Globus pallidus (tissue), 1 donor: ENCODE measurements around the gene CBLB.

Experiments used
- DNase-seq: peaks from one replicate; pipeline ENCODE4 v3.0.0-alpha.2; 2015; ENCODE audit warnings: low spot score

CBLB gene

DNA sequence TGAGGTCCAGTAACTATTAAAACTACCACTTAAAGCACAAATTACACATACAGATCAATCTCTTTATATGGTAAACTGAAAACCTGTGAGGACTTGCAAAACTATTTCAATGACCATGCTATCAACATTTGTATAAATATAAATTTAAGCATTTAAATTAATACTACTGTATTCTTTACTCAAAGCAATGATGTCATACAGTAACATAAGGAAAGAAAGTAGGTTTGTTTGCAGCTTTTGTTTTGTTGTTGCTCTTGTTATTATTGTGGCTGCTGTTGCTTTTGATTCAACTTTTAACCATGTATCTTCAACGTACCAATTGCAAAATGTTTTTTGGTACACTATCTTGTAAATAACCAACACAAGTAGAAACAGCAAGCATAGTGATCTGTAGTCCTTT lies 22.0 kb downstream of the CBLB start:
- no peak for DNase-seq

DNA sequence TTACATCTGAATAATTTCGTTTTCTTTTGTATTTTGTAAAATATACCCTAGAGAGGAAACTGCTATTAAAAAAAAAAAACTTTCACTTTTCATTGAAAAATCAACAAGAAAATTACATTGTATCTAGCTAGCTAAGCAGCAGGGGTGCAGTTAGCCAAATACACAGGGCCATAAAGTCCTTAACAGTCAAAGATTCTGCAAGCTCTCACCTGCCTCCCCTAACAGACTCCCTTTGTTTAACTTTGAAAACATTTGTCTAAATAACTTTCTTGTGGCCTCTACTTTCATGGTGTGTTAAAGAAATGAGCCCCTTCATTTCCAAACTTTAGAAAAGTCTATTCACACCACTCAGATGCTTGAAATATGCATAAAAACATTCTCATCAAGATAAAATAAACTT lies 23.3 kb downstream of the CBLB start:
- DNase-seq: no peak

- no peak for DNase-seq
Observed at GRCh38 chr3:105844704-105845103, 24.1 kb downstream of the CBLB start.

- DNase-seq: no peak
Observed at GRCh38 chr3:105843994-105844393, 24.8 kb downstream of the CBLB start.

DNA sequence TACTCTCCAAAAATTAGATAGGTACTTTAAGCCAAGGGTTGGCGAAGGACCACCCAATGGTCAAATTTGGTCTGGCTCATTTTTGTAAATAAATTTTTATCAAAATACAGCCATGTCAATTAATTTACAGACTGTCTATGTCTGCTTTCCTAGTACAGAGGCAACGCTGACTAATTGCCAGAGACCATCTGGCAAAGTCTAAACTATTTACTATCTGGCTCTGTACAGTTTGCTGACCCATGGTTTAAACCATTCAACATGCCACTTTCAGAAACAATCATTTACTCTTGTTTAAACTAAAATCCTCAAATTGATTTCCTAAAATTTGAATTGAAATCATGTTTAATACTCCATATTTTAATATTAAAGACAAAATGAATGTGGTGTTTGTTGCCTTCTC lies 25.9 kb downstream of the CBLB start:
- no peak for DNase-seq

- DNase-seq: no peak
Observed at GRCh38 chr3:105842449-105842848, 26.4 kb downstream of the CBLB start.

DNA sequence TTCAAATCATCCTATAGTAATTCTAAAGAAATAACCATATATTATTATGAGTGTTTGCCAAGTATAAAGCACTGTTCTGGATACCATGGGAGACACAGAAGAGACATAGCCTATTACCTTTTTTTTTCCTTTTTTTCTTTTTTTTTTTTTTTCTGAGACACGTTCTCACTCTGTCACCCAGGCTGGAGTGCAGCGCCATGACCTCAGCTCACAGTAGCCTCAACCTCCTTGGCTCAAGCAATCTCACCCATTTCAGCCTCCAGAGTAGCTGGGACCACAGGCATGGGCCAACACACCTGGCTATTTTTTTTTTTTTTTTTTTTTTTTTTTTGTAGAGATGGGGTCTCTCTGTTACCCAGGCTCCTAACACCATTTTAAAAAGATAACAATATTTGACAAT lies 30.9 kb downstream of the CBLB start:
- no peak for DNase-seq

DNA sequence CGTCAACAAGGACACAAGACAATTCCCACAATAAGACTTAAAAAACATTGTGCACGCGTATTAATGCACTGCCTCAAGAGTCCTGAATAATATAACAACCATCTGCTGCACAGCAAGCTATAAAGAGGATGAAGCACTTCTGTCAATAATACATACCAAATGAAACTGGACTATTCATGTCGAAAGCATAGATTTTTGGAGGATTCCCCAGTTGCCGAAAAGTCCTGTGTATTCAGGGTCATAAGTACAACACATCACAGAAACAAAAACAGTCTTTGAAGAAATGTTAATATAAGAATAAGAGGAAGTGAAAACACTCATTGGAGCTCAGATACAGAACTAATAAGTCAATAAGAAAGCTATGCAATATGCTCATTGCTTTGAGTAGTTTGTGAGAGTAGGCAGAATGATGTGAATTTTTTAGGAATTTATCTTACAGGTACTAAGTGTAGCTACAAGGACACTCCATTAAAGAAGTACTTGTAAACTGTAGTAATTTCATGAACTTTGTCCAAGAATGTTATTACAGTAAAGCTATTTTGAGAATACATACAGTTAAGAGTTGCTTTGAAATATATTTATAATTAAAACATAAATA lies 31.6 kb downstream of the CBLB start:
- DNase-seq: no peak

GRCh38 chr3:105836533-105836932 lies 32.3 kb downstream of the CBLB start:
- no peak for DNase-seq

- no peak for DNase-seq
Observed at GRCh38 chr3:105835606-105836005, 33.2 kb downstream of the CBLB start.

GRCh38 chr3:105834768-105835167 lies 34.0 kb downstream of the CBLB start:
- no peak for DNase-seq

- no peak for DNase-seq
Observed at GRCh38 chr3:105832644-105833043, 36.2 kb downstream of the CBLB start.

DNA sequence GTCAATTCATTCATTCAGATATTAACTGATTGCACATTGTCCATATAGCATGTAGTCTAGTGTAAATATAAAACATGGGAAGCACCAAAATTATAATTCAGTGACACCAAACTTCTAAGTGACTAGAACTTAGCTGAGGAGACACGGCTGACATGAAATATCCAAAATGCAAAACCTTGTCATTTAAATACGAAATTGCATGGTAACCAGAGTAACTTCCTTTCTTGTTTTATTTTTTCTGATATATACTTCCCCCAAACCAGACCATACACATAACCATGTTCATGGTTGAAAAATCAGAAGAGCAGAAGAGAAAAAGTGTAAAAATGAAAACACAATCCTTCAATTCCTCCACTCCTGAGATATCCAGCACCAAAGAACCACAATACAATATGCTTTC lies 38.0 kb downstream of the CBLB start:
- no peak for DNase-seq

DNA sequence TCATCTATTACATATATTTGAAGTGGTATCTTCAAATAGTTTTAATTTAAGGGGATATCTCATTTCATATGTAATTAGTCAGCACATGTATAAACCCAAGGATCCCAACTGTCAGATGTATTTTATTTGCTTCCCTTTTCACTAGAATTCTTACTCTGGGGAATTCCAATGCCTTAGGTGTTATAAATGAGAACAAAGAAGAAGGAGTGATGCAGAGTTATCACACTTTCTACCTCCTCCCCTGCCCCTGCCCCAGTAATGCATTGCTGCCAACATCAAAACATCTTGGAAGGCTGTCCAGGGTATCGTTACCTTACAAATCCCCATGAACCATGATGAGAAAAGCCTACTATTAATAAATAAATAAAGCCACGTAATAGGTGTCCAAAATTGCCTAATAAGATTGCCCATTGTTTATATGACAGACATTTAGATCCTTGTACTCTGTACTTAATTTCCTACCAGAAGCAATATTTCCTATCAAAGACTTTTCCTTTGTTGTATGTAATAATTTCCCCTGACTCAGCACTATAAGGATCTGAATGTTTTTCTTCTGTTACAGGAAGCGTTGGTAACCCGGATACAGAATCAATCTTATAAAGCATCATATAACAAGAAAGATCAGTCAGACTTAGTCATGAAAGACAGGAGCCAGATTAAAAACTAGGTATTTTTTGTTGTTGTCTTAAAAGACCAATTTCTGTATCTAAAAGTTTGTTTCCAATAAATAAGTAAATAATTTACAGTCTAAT lies 38.8 kb downstream of the CBLB start:
- no peak for DNase-seq

DNA sequence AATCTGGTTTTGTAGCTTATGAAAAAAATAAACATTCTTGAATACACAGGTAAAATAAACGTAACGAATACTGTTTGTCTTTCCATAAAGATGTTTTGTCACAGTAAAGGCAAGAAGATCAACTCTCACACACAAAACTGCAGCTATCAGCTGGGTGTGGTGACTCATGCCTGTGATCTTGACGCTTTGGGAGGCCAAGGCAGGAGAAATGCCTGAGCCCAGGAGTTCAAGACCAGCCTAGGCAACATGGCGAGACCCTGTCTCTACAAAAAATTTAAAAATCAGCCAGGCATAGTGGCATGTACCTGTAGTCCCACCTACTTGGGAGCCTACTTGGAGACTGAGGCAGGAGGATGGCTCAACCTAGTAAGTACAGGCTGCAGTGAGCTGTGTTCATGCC lies 39.6 kb downstream of the CBLB start:
- DNase-seq: no peak

DNA sequence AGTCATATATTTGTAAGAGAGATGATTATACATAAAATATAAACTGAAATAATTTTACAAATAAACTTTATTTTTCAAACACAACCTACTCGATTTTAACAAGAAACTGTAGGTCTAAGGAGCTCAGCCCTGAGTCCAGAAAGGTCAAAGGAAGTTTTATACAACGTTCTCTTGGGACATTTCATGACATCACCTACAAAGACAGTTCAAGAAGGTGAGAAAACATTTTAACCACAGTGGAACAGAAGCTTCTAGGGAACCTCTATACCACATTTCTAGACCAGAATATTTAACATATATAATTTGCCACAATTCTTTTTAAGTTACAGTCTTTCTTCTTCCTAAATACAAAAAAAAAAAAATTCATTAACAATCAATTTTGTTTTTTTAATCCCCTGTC lies 40.1 kb downstream of the CBLB start:
- DNase-seq: no peak

GRCh38 chr3:105827959-105828358 lies 40.9 kb downstream of the CBLB start:
- no peak for DNase-seq

DNA sequence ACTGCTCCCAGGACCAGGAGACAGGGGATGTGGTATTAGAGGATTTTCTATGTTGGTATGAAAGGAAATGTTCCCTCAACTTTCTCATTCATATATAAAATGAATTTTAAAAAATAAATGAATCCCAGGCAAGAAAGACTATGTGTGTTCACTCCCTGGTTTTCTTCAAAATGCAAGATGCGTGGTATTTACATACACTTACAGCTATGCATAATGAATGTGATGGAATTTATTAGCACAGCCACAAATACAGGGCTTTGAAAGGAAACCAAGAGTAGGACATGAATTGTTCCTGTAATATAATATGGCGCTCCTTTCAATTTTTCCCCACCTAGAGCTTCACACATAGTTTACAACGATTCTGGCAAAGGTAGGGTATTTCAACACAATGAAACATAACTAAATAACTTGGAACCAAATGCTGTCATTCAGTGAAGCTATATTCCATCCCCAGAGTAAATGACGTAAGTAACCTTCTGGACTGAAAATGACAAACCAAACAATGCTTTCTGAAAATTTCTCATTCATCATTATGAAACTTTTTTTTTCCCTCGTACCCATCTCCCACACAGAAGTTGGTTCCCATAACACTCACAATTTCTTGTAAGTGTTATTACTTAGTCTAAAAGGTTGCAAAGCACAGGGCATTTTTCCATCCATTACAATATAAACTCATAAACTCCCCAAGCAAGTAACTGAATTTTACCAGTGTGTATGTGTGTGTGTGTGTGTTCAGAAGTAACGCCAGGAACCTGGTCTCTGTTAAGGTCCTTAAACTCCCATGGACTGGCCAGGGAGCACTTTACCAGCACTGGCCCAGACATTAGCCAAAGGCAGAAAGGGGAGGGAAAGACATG lies 41.8 kb downstream of the CBLB start:
- no peak for DNase-seq

GRCh38 chr3:105824129-105824528 lies 44.7 kb downstream of the CBLB start:
- DNase-seq: no peak

- DNase-seq: no peak
Observed at GRCh38 chr3:105823149-105823867, 45.5 kb downstream of the CBLB start.

GRCh38 chr3:105822171-105823123 lies 46.4 kb downstream of the CBLB start:
- DNase-seq: no peak
